Measurements from ENCODE around the gene POLR2H. TPM values are rescaled to one million over a fixed set of nuclear protein-coding genes. Genes with fewer than 3 reads are reported as not detected.

The POLR2H gene
- total and polyA plus RNA-seq, 10 of the 15 experiments (the other 5 are each of a cell fraction or from before 2014, with no cell fraction given): 74.2 to 357 (median 143) TPM

- ChIA-PET RAD21 (ENCODE audit: unreplicated experiment) (no interaction called here), SMC1A (ENCODE audit: uncharacterized antibody, unreplicated experiment) (no interaction called here), CTCF (no interaction called here), POLR2A (no interaction called here)
- TF ChIP-seq, protein P1, sequence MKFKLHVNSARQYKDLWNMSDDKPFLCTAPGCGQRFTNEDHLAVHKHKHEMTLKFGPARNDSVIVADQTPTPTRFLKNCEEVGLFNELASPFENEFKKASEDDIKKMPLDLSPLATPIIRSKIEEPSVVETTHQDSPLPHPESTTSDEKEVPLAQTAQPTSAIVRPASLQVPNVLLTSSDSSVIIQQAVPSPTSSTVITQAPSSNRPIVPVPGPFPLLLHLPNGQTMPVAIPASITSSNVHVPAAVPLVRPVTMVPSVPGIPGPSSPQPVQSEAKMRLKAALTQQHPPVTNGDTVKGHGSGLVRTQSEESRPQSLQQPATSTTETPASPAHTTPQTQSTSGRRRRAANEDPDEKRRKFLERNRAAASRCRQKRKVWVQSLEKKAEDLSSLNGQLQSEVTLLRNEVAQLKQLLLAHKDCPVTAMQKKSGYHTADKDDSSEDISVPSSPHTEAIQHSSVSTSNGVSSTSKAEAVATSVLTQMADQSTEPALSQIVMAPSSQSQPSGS (IDR thresholded peaks at IDR 0.05; ENCODE audit: low read length): no peak
- H3K36me3 ChIP-seq (ENCODE audit: control insufficient read depth in 2 of 2, insufficient read depth in 2 of 2, low read length in 1 of 2): no peaks in the 10 kb centered on the region
- no peak overlapping the region for H3K4me2 ChIP-seq (ENCODE audit: control insufficient read depth, insufficient read depth)
- H3K4me1 ChIP-seq (ENCODE audit: control insufficient read depth, insufficient read depth, low read length): peaks cover 6% of the 10 kb centered on the region
- FAIRE-seq: no peak
- no peak overlapping the region for H3K9ac ChIP-seq (ENCODE audit: control insufficient read depth, insufficient read depth, low read length)
- in situ Hi-C loops (cut with MboI) (no loop called here), intact Hi-C loops (cut with micrococcal nuclease; ENCODE audit: unreplicated experiment) (no loop called here)
- peaks cover under 1% of the 10 kb centered on the region for H3K79me2 ChIP-seq (ENCODE audit: control insufficient read depth, insufficient read depth, low read length)
- no TSS peak for BruUV-seq (replicated peaks)
- no peaks in the 10 kb centered on the region for H3K9me3 ChIP-seq (replicated peaks; ENCODE audit: control insufficient read depth, insufficient read depth, low read length)
- no peak overlapping the region for H3K27ac ChIP-seq (ENCODE audit: control insufficient read depth, insufficient read depth)
- 59% methylated on average over 12 of the region's 12 CpGs for WGBS (ENCODE audit: insufficient coverage, insufficient replicate concordance, low lambda C conversion rate, missing lambda C conversion rate)
- H4K20me1 ChIP-seq (ENCODE audit: control insufficient read depth, insufficient read depth): no peaks in the 10 kb centered on the region
- no peak for ATAC-seq
- no peaks in the 10 kb centered on the region; a peak in 1 of 4 replicates for H3K27me3 ChIP-seq (replicated peaks in 1 of 2; ENCODE audit: control insufficient read depth in 2 of 2, insufficient read depth in 2 of 2, low read length in 1 of 2)
- H3K4me3 ChIP-seq: no peak overlapping the region
- no peak overlapping the region for H2AFZ ChIP-seq (ENCODE audit: control insufficient read depth, low read depth, low read length)
- no peak for DNase-seq (ENCODE audit: low read depth, low spot score)
These were observed 3.3 kb upstream of the POLR2H start for GRCh38 chr3:184358124-184358767.

GRCh38 chr3:184358921-184359350 lies 2.6 kb upstream of the POLR2H start:
- H3K9ac ChIP-seq (ENCODE audit: control insufficient read depth, insufficient read depth, low read length): no peak overlapping the region

More at GRCh38 chr3:184358921-184359350, 2.6 kb upstream of the POLR2H start:
- Histone ChIP-seq H3K4me1 (ENCODE audit: control insufficient read depth, insufficient read depth, low read length) (peaks cover 6% of the 10 kb centered on the region), H3K27me3 (replicated peaks in 1 of 2; ENCODE audit: control insufficient read depth in 2 of 2, insufficient read depth in 2 of 2, low read length in 1 of 2) (no peaks in the 10 kb centered on the region; a peak in 1 of 4 replicates), H3K4me3 (no peak overlapping the region), H3K9me3 (replicated peaks; ENCODE audit: control insufficient read depth, insufficient read depth, low read length) (no peaks in the 10 kb centered on the region), H3K4me2 (ENCODE audit: control insufficient read depth, insufficient read depth) (no peak overlapping the region), H3K27ac (ENCODE audit: control insufficient read depth, insufficient read depth) (no peak overlapping the region), H3K79me2 (ENCODE audit: control insufficient read depth, insufficient read depth, low read length) (peaks cover 7% of the 10 kb centered on the region), H4K20me1 (ENCODE audit: control insufficient read depth, insufficient read depth) (no peaks in the 10 kb centered on the region), H2AFZ (ENCODE audit: control insufficient read depth, low read depth, low read length) (no peak overlapping the region), H3K36me3 (ENCODE audit: control insufficient read depth in 2 of 2, insufficient read depth in 2 of 2, low read length in 1 of 2) (no peaks in the 10 kb centered on the region)
- WGBS (ENCODE audit: insufficient coverage, insufficient replicate concordance, low lambda C conversion rate, missing lambda C conversion rate): 58% methylated on average over 14 of the region's 14 CpGs
- no TSS peak for BruUV-seq (replicated peaks)
- in situ Hi-C loops (cut with MboI) (no loop called here), intact Hi-C loops (cut with micrococcal nuclease; ENCODE audit: unreplicated experiment) (no loop called here)
- CTCF ChIA-PET: no interaction called here
- no peak for DNase-seq (ENCODE audit: low read depth, low spot score)
- TF ChIP-seq CBX5 (IDR thresholded peaks at IDR 0.05; ENCODE audit: low read depth) (no peak), NFIC (IDR thresholded peaks at IDR 0.05; ENCODE audit: low read depth, low read length) (no peak)
- SMC1A ChIA-PET (ENCODE audit: uncharacterized antibody, unreplicated experiment): no interaction called here
- ATAC-seq: no peak
- FAIRE-seq: no peak
- RAD21 ChIA-PET (ENCODE audit: unreplicated experiment): no interaction called here
- POLR2A ChIA-PET: no interaction called here

All from GM12878 (cell line).